ACC112 (cell line): ENCODE measurements around the gene PLB1.

Experiments used
- H2AFZ ChIP-seq: fragments of 200-600 bp; sonication (generic); one replicate; pipeline ENCODE4 v1.6.0; 2017; ENCODE audit warnings: antibody characterized with exemption, low read length; ENCODE audit not compliant: unreplicated experiment
- H3K27ac ChIP-seq: fragments of 200-600 bp; sonication (generic); 2 replicates; pipeline ENCODE4 v1.5.1; 2014; ENCODE audit warnings: low read depth, mild to moderate bottlenecking, antibody characterized with exemption, low read length, moderate library complexity
- H3K27me3 ChIP-seq: fragments of 200-600 bp; sonication (generic); 2 replicates; pipeline ENCODE4 v1.6.1; 2014; ENCODE audit warnings: mild to moderate bottlenecking, antibody characterized with exemption, low read length, moderate library complexity, mixed read lengths; ENCODE audit not compliant: insufficient read depth
- H3K36me3 ChIP-seq: fragments of 200-600 bp; sonication (generic); 2 replicates; pipeline ENCODE4 v1.6.1; 2016; ENCODE audit warnings: mild to moderate bottlenecking, antibody characterized with exemption, low read length, moderate library complexity, mixed read lengths; ENCODE audit not compliant: insufficient read depth
- H3K4me1 ChIP-seq: fragments of 200-600 bp; sonication (generic); one replicate; pipeline ENCODE4 v1.6.1; 2016; ENCODE audit warnings: low read length, mixed read lengths; ENCODE audit not compliant: insufficient read depth, unreplicated experiment, control insufficient read depth
- H3K4me3 ChIP-seq: fragments of 200-600 bp; sonication (generic); 2 replicates; pipeline ENCODE4 v1.5.1; 2014; ENCODE audit warnings: mild to moderate bottlenecking, low read depth, low read length
- H3K79me2 ChIP-seq: fragments of 200-600 bp; sonication (generic); one replicate; pipeline ENCODE4 v1.6.0; 2016; ENCODE audit warnings: low read length; ENCODE audit not compliant: control insufficient read depth, unreplicated experiment, insufficient read depth

Gene PLB1

DNA sequence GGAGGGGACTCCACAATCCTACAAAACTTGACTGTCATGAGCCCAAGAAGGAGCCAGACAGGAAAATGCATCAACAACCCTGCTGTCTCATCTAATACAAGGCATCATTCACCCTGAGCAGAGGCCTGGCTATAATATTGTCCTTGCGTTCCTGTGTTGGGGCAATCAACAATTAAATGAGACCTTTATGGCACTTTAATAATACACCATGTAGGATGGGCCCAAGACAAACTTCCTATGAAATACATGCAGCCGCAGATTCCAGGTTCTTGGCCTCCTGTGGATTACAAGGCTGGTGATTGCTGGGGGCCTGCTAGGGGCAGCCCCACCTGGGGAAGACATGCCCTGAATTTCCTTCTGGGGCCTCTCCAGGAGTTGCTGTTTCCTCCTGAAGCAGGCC is 173.0 kb downstream of the PLB1 start:
- H2AFZ ChIP-seq = no peak overlapping the region
- peaks cover 17% of the 10 kb centered on the region for H3K4me1 ChIP-seq
- no peaks in the 10 kb centered on the region for H3K79me2 ChIP-seq
- no peaks in the 10 kb centered on the region for H3K36me3 ChIP-seq
- H3K27ac ChIP-seq = no peak overlapping the region
- H3K27me3 ChIP-seq = no peaks in the 10 kb centered on the region
- H3K4me3 ChIP-seq = no peak overlapping the region

DNA sequence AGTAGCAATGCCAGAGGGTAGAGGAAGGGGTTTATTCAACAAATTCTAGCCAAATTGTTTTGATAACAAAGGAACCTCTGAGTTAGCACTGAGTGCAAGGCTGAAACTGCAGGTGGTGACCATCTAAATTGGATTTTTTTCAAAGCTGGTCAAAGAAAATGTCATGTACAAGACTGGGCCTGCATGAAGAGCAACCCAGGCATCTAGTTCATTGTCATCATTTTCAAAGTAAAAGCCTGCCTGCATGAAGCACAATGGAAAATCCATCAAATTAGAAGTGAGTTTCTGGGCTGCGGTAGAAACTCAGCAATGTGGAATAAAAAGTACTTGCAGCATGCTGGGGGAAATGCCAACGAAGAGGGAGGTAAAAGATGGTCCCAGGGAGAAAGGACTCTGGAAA is 175.0 kb downstream of the PLB1 start:
- Histone ChIP-seq H3K4me1 (peaks cover 11% of the 10 kb centered on the region), H3K27me3 (no peaks in the 10 kb centered on the region), H3K27ac (no peak overlapping the region), H3K4me3 (no peak overlapping the region), H3K79me2 (no peaks in the 10 kb centered on the region), H3K36me3 (no peaks in the 10 kb centered on the region), H2AFZ (no peak overlapping the region)

DNA sequence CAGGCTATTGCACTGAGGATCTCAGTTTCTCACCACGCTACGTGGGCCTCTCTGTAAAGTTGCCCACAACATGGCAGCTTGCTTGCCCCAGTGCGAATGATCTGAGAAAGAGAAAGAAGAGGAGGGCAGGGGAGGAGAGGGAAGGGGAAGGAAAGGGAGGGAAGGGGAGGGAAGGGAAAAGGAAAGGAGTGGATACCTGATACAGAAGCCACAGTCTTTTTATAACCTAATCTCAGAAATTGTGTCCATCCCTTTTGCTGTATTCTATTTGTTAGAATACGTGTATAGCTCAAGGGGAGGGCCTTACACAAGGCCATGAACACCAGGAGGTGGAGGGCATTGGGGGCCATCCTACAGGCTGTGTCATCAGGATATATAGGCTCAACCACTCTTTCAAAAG is 177.5 kb downstream of the PLB1 start:
- no peak overlapping the region for H2AFZ ChIP-seq
- H3K27me3 ChIP-seq = no peaks in the 10 kb centered on the region
- no peak overlapping the region for H3K27ac ChIP-seq
- no peaks in the 10 kb centered on the region for H3K79me2 ChIP-seq
- H3K4me3 ChIP-seq = no peak overlapping the region
- no peaks in the 10 kb centered on the region for H3K36me3 ChIP-seq
- H3K4me1 ChIP-seq = peaks cover 11% of the 10 kb centered on the region

DNA sequence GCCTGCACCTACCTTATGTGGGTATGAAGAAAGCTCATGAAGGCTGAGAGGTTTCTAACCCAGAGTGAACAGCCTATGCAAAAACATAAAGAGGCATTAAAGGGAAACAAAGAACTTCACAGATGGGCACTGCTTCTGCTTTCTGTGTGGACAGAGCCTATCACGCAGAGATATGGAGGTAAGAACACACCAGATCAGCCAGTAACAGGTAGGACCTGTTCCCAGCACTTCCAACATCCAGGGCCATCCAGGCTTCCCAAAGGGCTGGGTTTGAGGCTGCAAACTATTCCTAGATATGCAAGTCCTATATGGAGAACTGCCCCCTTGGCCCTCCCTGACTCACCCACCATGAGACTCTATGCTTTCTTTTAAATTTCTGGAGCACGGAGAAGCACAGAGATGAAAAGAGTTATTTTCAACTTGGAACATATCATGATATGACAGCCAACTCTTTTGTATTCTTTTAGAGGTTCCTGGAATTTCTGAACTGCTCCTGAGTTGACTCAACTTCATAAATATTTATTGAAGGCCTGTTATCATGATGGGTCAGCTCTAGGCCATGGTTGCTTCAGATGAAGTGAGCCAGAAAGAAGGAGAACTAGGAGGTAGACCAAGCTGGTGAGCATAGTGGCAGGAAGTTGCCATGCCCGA is 178.3 kb downstream of the PLB1 start:
- Histone ChIP-seq H3K36me3 (no peaks in the 10 kb centered on the region), H2AFZ (no peak overlapping the region)

DNA sequence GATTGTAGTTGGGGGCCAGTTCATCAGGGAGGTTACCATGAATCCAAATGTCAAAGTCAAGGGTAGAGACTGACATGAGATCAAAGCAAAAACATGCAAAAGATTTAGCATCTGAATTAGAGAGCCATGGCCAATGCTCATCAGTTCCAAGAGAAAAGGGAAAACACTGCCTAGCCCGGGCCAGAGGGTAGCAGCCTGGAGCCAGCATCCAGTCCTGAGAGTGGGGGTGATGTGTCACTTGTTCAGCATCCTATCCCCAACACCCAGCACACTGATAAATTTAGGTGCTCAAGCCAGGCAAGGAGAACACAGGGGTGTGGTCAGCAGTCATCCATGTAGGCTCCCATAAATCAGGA is 178.8 kb downstream of the PLB1 start:
- Histone ChIP-seq H3K36me3 (no peaks in the 10 kb centered on the region), H3K4me1 (peaks cover 11% of the 10 kb centered on the region), H3K27ac (no peak overlapping the region), H2AFZ (no peak overlapping the region), H3K27me3 (no peaks in the 10 kb centered on the region), H3K79me2 (no peaks in the 10 kb centered on the region), H3K4me3 (no peak overlapping the region)

More for the DNA sequence above, 178.3 kb downstream of the PLB1 start:
- H3K27ac ChIP-seq = no peak overlapping the region
- H3K4me3 ChIP-seq = no peak overlapping the region
- H3K4me1 ChIP-seq = peaks cover 11% of the 10 kb centered on the region
- no peaks in the 10 kb centered on the region for H3K79me2 ChIP-seq
- H3K27me3 ChIP-seq = no peaks in the 10 kb centered on the region

DNA sequence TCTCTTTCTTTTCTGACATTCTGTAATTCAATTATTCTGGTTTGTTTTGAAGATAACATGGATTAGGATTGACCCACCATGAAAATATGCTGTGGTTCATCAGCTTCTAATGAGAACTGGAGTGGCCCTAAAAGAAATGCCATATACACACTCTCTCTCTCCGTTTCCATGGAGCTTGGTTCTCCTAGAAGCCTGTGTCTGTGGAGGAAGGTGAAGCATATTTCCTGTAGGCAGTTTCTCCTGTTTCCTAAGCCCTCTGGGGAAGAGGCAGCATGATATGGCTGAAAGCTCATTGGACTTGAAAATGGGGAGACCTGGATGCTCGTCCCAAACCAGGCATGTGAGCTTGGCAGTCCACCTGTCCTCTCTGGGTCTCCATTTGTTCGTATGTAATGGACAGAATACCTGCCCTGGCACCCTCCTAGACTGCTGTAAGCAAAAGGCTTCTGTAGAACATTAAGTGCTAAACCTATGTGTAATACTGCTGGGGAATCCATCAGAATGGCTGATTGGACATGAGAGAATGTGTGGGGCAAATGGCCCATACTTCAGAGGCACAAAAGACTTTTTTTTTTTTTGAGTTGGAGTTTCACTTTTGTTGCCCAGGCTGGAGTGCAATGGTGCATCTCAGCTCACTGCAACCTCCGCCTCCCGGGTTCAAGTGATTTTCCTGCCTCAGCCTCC is 180.4 kb downstream of the PLB1 start:
- H3K36me3 ChIP-seq = no peaks in the 10 kb centered on the region
- H2AFZ ChIP-seq = no peak overlapping the region
- H3K4me3 ChIP-seq = no peak overlapping the region
- no peaks in the 10 kb centered on the region for H3K27me3 ChIP-seq
- no peaks in the 10 kb centered on the region for H3K79me2 ChIP-seq
- no peak overlapping the region for H3K27ac ChIP-seq
- H3K4me1 ChIP-seq = peaks cover 20% of the 10 kb centered on the region

DNA sequence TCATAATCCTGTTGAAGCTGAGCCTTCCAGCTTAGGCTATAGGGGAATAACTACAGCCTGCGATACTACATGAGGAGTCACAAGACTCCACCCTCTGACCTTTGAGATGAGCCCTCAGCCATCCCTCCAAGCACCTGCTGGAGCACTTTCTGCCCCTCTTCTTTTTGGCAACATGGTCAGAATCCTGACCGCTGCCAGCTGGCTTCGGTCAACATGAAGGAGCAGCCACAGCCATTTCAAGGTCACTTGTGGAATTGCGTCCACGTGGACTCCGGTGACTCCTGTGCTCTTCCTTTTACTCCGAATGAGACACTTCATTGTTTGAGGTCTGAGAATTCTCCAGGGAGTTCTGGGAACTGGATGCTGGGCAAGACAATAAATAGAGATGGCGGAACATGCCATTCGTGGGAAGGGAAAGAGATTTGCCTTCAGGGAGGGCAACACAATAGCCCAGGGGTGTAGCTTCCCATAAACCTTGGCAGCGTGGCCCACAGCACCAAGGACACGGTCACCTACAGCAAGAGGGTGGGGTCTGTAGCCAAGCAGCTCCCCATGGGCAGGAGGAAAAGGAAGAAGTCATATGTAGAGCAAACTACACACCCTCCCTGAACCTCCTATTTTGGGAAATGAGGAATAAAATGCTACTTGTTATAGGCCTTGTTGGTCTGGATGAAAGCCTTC is 182.5 kb downstream of the PLB1 start:
- Histone ChIP-seq H3K4me1 (peaks cover 34% of the 10 kb centered on the region), H3K27me3 (no peaks in the 10 kb centered on the region), H3K27ac (no peak overlapping the region), H3K36me3 (no peaks in the 10 kb centered on the region), H3K79me2 (no peaks in the 10 kb centered on the region), H2AFZ (no peak overlapping the region), H3K4me3 (no peak overlapping the region)

DNA sequence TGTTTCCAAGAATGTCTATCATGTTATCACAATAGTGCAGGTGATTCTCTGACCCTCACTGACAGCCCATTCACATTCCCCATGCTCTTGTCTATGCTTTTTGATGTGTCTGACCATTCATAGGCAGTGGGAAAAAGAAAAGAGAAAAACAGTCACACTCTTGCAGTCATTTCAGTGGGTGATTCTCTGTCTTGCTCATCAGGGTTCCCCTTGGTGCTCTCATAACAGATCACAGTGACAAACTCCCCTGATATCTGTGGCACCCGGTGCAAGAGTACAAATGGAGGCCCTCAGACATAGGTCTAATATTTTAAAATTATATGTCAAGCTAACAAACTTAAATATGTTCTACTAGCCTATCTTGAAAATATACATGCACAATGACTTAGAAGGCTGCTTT is 183.1 kb downstream of the PLB1 start:
- H2AFZ ChIP-seq = no peak overlapping the region
- H3K36me3 ChIP-seq = no peaks in the 10 kb centered on the region
- no peak overlapping the region for H3K4me3 ChIP-seq
- no peaks in the 10 kb centered on the region for H3K27me3 ChIP-seq
- H3K79me2 ChIP-seq = no peaks in the 10 kb centered on the region
- H3K27ac ChIP-seq = no peak overlapping the region
- peaks cover 38% of the 10 kb centered on the region for H3K4me1 ChIP-seq

DNA sequence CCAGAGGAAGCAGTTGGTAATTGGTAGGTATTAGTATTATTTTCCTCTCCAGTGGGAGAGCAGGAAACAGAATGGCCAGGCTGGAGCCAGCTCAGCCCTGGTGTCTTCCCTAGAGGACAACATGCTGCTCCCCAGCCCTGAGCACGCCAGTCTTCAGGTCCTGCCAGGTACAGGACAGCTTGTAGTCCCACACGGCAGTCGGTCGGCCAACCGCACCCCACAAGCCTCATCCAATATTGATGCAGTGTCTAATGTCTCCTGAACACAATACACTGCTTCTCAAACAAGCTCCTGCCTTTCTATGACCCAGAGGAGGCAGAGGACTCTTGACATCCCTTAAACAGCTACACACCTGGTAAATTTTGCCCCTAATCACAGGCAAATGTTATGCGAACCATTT is 184.8 kb downstream of the PLB1 start:
- Histone ChIP-seq H3K27ac (peak overlapping the region; percentile 70), H2AFZ (no peak overlapping the region)

DNA sequence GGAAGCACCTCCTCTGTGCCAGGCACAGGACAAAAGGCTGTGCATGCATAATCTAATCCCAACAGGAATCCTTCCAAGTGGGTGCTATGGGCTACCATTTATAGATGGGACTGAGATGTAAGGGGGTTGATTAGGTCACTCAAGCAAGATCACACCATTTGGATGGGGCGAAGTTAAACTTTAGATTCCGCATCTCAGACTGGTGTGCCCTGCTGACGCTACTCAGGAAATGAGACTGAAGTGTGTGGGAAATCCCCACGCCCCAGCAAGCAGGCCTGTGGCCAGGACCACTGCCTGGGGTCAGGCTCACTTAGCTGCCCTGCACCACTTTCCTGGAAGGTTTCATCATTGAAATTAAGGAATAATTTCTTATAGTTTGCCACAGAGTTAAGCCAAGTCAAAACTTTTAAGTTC is 185.3 kb downstream of the PLB1 start:
- H2AFZ ChIP-seq = no peak overlapping the region
- H3K36me3 ChIP-seq = no peaks in the 10 kb centered on the region

More for the DNA sequence above, 184.8 kb downstream of the PLB1 start:
- H3K27me3 ChIP-seq = no peaks in the 10 kb centered on the region
- H3K36me3 ChIP-seq = no peaks in the 10 kb centered on the region
- H3K79me2 ChIP-seq = no peaks in the 10 kb centered on the region
- H3K4me3 ChIP-seq = no peak overlapping the region
- H3K4me1 ChIP-seq = peaks cover 27% of the 10 kb centered on the region

DNA sequence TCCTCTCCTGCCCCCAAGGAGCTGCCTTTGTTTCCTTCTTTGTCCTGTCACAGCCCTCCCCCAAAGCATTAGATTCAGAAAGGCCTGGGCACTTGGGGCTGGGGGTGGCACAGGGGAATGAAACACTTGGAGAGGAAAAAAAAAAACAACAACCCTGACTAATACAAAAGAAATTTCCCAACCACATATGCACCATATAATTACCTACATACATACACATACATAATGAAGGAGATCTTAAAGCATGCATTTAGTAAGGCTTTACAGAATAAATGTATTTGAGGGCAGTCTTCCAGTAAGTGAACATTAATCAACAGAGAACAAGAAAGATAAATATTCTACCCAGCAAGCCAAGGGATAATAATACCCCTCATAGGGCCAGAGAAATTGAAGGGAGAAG is 185.7 kb downstream of the PLB1 start:
- Histone ChIP-seq H3K27ac (peak overlapping the region; percentile 70), H3K79me2 (no peaks in the 10 kb centered on the region), H3K27me3 (no peaks in the 10 kb centered on the region), H2AFZ (no peak overlapping the region), H3K4me3 (no peak overlapping the region), H3K36me3 (no peaks in the 10 kb centered on the region), H3K4me1 (peaks cover 27% of the 10 kb centered on the region)

More for the DNA sequence above, 185.3 kb downstream of the PLB1 start:
- Histone ChIP-seq H3K4me1 (peaks cover 27% of the 10 kb centered on the region), H3K4me3 (no peak overlapping the region), H3K27ac (peak overlapping the region; percentile 70), H3K79me2 (no peaks in the 10 kb centered on the region), H3K27me3 (no peaks in the 10 kb centered on the region)
